Activated CD8-positive, alpha-beta memory T cell treated with anti-CD3 and anti-CD28 coated beads, Interleukin-2, amount 50 U/mL, for 24 hours (primary cell): Measurements from ENCODE around the gene TBX1.

ENCODE experiments used
- DNase-seq: peaks from one replicate; pipeline ENCODE4 v3.0.0-alpha.2; 2020; ENCODE audit errors: extremely low read depth

The TBX1 gene

GRCh38 chr22:19738664-19739447 lies 21.7 kb upstream of the TBX1 start:
- DNase-seq: no peak

- DNase-seq: no peak
Measured at GRCh38 chr22:19739448-19739895, 21.1 kb upstream of the TBX1 start.

GRCh38 chr22:19739911-19740449 lies 20.6 kb upstream of the TBX1 start:
- DNase-seq: no peak

DNA sequence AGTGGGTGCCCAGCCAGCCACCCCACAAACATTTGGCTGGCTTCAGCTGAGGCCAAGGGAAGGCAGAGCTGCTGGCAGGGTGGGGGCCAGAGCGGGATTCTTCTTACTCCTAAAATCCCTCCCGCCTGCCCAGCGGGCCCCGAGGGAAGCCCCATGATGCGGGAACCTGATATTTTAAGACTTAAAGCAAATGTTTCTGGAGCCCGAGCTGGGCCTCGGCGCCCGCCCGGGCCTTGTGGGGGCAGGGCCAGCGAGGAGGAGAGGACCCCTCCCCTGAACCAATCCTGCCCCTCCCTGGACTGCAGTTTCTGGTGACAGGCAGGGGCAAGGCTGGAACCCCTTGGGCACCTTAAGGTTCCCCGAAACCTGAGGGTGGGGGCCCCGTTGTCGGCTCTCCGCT lies 20.0 kb upstream of the TBX1 start:
- DNase-seq: no peak

GRCh38 chr22:19741053-19741452 lies 19.5 kb upstream of the TBX1 start:
- DNase-seq: no peak

DNA sequence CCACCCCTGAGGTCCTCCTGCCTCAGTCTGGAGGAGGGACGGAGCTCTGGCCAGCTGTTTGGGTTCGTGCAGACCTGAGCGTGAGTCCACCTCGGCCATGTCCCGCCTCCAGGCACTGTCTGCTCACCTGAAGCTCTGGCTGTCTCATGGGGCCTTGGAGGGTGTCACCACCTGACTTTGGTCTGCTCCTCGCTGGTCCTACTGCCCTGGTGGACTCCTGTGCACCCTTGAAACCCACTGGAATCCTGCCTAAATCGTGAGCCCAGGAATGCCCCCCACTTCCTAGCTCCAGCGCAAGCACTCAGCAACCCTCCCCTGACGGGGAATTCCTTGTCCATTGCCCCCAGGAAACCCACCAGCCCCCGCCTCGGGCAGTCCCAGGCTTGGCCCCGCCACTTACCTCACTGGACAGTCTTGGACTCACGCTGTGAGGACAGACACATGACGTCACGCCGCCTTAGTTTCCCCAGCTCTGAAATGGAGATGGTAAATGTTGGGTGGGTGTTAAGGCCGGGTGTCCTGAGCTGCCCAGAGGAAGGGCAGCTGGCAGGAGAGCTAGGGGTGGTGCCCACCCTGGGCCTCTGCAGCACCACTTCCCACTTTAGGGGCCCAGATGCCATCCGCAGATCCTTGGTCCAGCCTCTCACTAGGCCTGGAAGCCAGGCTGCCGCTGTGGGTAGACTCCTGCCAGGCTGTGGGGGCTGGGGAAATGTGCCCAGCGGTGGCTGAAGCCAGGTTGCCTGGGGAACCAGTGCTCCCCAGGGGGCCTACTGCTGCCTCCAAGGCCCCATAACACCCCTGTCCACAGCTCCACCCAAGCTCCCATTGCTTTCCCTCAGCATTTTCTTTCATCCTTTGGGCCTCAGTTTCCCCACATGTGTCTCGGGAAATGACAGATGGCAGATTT lies 18.2 kb upstream of the TBX1 start:
- no peak for DNase-seq

GRCh38 chr22:19743081-19743480 lies 17.5 kb upstream of the TBX1 start:
- no peak for DNase-seq

GRCh38 chr22:19743651-19744050 lies 16.9 kb upstream of the TBX1 start:
- DNase-seq: no peak

GRCh38 chr22:19744350-19745006 lies 16.1 kb upstream of the TBX1 start:
- DNase-seq: no peak

- DNase-seq: no peak
Measured at GRCh38 chr22:19745155-19746101, 15.2 kb upstream of the TBX1 start.

DNA sequence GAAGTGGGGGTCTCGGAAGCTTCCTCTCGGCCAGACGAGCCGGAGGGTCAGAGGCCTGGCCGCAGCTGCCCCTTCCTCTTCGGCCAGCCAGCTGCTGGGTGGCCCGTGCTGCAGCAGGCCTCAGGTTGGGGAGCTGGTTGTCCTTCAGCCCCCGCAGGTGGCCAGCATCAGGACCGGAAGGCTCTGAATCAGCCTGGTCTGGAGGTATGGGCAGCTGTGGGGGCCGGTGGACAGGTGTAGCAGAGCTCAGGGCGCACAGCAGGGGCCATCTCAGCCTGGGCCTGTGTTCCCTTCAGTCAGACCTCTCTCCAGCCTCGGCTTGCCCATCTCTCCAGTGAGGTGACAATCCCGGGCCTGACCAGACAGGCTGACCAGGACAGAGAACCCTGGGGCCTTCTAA lies 13.9 kb upstream of the TBX1 start:
- DNase-seq: no peak

DNA sequence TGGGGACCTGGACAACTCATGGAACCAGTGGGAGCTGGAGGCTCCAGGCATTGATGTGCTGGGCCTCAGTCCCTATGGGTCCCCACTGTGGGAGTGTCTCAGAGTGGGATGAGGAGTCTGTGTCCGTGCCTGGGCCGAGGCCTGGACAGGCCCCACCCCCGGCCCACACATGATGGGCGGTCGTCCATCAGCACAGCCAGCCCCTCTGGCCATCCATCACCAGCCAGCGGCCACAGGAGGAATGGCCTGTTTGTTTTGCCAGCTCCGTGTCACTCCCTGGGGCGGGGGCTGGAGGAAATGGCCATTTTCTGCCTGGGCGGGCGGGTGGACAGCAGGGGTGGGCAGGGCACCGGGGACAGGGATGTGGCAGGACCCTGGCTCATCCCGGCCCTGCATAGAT lies 13.0 kb upstream of the TBX1 start:
- no peak for DNase-seq

DNA sequence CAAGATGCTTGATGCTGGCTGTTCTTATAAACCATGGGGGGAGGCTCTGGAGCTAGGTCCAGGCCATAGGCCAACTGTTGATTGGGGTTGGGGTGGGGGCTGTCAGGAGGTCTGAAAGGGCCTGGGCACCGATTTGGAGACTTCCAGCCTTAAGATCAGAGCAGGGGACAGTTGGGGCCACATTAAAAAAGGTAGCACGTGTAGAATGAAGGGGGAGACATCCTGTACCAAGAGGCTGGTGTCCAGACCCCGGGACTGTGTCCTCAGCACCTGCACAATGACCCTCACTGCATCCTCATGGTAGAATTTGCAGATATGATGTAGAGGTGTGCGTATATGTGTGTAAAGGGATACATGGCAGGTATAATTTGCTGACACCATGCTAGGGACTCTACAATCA lies 12.4 kb upstream of the TBX1 start:
- DNase-seq: no peak

GRCh38 chr22:19748991-19749664 lies 11.4 kb upstream of the TBX1 start:
- no peak for DNase-seq

DNA sequence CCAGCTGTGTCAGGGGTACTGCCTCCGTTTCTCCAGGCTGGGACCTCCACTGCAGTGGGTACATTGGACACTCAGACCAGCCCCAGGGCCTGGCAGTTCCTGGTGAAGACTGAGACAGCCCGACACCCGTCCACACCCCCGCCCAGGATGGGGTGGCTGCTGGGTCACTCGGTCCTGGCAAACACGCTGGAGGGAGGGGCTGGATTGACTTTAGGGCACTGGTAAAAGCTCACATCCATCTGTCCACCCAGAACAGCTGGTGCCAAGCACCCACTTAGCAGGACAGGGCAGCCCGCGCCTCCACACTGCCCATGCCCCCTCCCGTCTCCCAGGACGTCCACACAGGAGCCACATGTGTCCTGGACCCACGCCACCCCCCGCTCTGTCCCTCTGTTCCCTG lies 10.7 kb upstream of the TBX1 start:
- no peak for DNase-seq

DNA sequence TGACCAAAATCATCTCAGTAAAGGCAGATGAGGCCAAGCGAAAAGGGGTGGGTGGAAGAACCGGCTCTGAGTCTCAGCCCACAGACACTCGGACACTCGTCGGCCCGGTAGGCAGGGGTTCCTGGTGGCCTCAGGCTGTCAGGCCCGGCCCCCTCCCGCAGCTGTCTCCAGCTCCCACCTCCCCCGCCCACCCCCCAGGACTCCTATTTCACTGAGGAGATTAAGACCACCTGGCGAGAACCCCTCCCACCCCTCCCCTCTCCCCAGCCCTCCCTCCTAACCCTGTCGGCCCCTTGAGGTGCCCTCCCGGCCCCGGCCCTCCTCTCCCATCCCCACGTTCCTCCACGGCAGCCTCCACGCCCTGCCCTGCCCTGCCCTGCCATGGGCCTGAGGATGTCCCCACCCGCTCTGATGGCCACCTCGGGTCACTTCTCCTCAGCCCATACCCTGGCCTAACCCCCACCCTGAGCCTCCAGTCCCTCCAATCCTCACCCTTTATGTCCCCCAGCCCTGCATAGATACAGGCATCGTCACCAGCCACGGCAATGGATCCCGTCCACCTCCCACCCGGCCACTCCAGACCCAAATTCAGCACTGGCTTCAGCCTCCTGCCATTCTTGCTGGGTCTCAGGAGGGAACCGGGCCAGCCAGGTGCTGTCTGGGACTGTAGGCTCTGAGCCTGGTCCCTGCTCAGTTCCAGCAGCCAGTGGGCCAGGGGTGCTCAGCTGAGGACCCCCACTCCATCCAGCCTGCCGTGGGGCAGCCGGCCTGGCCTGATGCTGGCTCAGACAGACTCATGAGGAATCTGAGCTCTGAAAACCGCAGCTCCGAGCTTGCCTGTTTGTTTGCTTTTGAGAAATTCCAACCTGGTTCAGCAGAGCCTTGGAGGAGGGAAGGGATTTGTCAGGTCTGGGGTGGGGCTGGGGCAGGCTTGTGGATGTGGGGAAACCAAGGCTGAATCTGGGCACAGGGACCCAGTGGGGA lies 9.8 kb upstream of the TBX1 start:
- DNase-seq: no peak

DNA sequence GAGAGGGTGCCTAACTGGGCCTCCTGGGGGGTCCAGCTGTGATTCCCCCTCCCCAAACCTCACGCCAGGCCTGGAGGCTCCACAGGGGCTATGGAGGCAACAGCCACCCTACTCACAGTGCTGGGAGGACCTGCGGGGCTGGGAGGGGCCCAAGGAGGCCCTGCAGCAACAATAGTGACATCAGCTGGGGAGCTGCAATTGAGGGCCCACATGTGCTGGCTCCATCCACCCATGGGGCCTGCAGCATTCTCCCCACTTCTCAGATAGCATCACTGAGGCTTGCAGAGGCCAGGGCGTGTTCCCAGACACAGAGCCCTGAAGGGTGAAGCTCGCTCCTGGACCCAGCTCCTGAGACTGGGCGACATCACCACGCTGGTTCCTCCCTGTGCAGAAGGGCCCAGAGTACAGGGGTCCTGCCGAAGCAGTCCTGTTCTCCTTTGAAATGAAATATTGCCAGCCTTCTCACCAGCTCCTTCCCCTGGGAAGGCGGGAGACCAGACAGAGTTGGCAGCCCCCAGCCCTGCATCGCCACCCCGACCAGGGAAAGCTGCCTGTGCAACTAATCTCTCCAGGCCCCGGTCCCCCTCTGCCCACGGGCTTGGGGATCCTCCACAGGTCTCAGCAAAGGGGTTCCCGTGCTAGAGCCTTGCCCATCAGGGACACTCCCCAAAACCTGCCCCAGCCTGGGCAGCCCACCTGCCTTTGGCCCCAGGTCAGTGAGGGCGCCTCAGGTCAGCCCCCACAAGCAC lies 8.9 kb upstream of the TBX1 start:
- no peak for DNase-seq

- no peak for DNase-seq
Measured at GRCh38 chr22:19753090-19753842, 7.3 kb upstream of the TBX1 start.
